GM12878 (cell line): ENCODE measurements around the gene EXD3. TPM values are rescaled to one million over a fixed set of nuclear protein-coding genes. Genes with fewer than 3 reads are reported as not detected.

ENCODE experiments used
- BCL11A ChIP-seq: IDR thresholded peaks from 2 replicates; pipeline ENCODE4 v1.6.1; 2011; ENCODE audit warnings: low read depth, low read length
- CBFB ChIP-seq: IDR thresholded peaks from 2 replicates; pipeline ENCODE4 v1.6.1; 2016; ENCODE audit warnings: antibody characterized with exemption, low read depth
- CHD2 ChIP-seq: IDR thresholded peaks from 2 replicates; pipeline ENCODE4 v1.6.1; 2011; ENCODE audit warnings: low read depth, low read length, improper control_type of control experiment, borderline replicate concordance
- CREB1 ChIP-seq: IDR thresholded peaks from 2 replicates; pipeline ENCODE4 v1.6.1; 2012; ENCODE audit warnings: low read depth, mild to moderate bottlenecking, inconsistent platforms
- CREM ChIP-seq: IDR thresholded peaks from 2 replicates; pipeline ENCODE4 v1.6.1; 2014; ENCODE audit warnings: antibody characterized with exemption, low read depth
- EED ChIP-seq: sonication (generic); IDR thresholded peaks from 2 replicates; pipeline ENCODE4 v1.6.1; 2016; ENCODE audit warnings: antibody characterized with exemption, low read depth
- GABPA ChIP-seq: IDR thresholded peaks from 2 replicates; pipeline ENCODE4 v1.6.1; 2014; ENCODE audit warnings: antibody characterized with exemption, low read depth, mild to moderate bottlenecking, inconsistent platforms
- GATAD2B ChIP-seq: fragments of 450-650 bp; conservative IDR thresholded peaks from 2 replicates; pipeline ENCODE4 v1.6.1; 2017; ENCODE audit warnings: low read depth, mild to moderate bottlenecking, moderate library complexity
- KAT2A ChIP-seq: conservative IDR thresholded peaks from 2 replicates; pipeline ENCODE4 v1.6.1; 2011; ENCODE audit warnings: low read depth, low read length; ENCODE audit not compliant: control insufficient read depth
- MLLT1 ChIP-seq: fragments of 450-650 bp; IDR thresholded peaks from 2 replicates; pipeline ENCODE4 v1.6.1; 2016; ENCODE audit warnings: mild to moderate bottlenecking
- MXI1 ChIP-seq: fragments of 150-350 bp; IDR thresholded peaks from 2 replicates; pipeline ENCODE4 v1.6.1; 2011; ENCODE audit warnings: low read depth, mild to moderate bottlenecking, inconsistent platforms, low read length, improper control_type of control experiment
- NBN ChIP-seq: fragments of 450-650 bp; IDR thresholded peaks from 2 replicates; pipeline ENCODE4 v1.6.1; 2016
- POLR2A ChIP-seq: IDR thresholded peaks from 2 replicates; pipeline ENCODE4 v1.6.1; 2011; ENCODE audit warnings: low read depth, mild to moderate bottlenecking, low read length
- SP1 ChIP-seq: IDR thresholded peaks from one replicate; pipeline ENCODE4 v1.6.1; 2011; ENCODE audit warnings: low read depth, low read length
- STAT1 ChIP-seq: fragments of 450-650 bp; conservative IDR thresholded peaks from 2 replicates; pipeline ENCODE4 v1.6.1; 2014; ENCODE audit warnings: antibody characterized with exemption, mild to moderate bottlenecking
- TARDBP ChIP-seq: IDR thresholded peaks from 2 replicates; pipeline ENCODE4 v1.6.1; 2016; ENCODE audit warnings: borderline replicate concordance
- TCF12 ChIP-seq: IDR thresholded peaks from 2 replicates; pipeline ENCODE4 v1.6.1; 2011; ENCODE audit warnings: low read depth, mild to moderate bottlenecking, low read length
- ZBTB33 ChIP-seq: fragments of 450-650 bp; IDR thresholded peaks from 2 replicates; pipeline ENCODE4 v1.6.1; 2017; ENCODE audit warnings: mild to moderate bottlenecking
- ZNF207 ChIP-seq: fragments of 450-650 bp; IDR thresholded peaks from 2 replicates; pipeline ENCODE4 v1.6.1; 2014; ENCODE audit warnings: antibody characterized with exemption, mild to moderate bottlenecking, borderline replicate concordance
- ZNF24 ChIP-seq: fragments of 450-650 bp; IDR thresholded peaks from 2 replicates; pipeline ENCODE4 v1.6.1; 2017; ENCODE audit warnings: antibody characterized with exemption, mild to moderate bottlenecking
- ZSCAN29 ChIP-seq: fragments of 450-650 bp; IDR thresholded peaks from 2 replicates; pipeline ENCODE4 v1.6.1; 2017; ENCODE audit warnings: mild to moderate bottlenecking, moderate library complexity
- polyA plus RNA-seq, 11 experiments: library from polyadenylated mRNA; depleted of rRNA in 4 of 11; unstranded in 6 of 11; stranded (reverse) in 5 of 11; fragments of >200 nt; fragmentation: Nextera tagmentation in 4 of 11; fragmentation: Illumina TruSeq in 1 of 11; extraction: Ambion mirVana in 4 of 11; extraction: Trizol in 1 of 11; gene quantifications; 1 replicate in 1 of 11; 2 replicates in 10 of 11; pipeline versions ENCODE4 v1.2.1 to v1.2.3, GENCODE V29; 2011 to 2016; ENCODE audit warnings: inconsistent platforms in 2 of 11, missing spikeins in 2 of 11, low read depth in 1 of 11
- total RNA-seq, 4 experiments: library from RNA; depleted of rRNA in 3 of 4; stranded (reverse); fragments of >200 nt in 3 of 4; fragmentation: Illumina TruSeq in 1 of 4; extraction: Trizol in 1 of 4; gene quantifications; 2 replicates each; pipeline versions ENCODE4 v1.2.1 to v1.2.3, GENCODE V29; 2013 to 2021
- TF ChIP-seq, protein P1 (sequence below): fragments of 450-650 bp; IDR thresholded peaks from 2 replicates; pipeline ENCODE4 v1.6.1; 2018; ENCODE audit warnings: borderline replicate concordance, mild to moderate bottlenecking; ENCODE audit not compliant: partially characterized antibody

EXD3 gene
- total and polyA plus RNA-seq, 10 of the 15 experiments (the other 5 are each of a cell fraction or from before 2014, with no cell fraction given) = 0.21 to 7.1 (median 3.6) TPM

- TF ChIP-seq TARDBP (no peak), POLR2A (no peak), KAT2A (no peak), NBN (0 out of 2 replicates have a peak, but pooled peaks have one; percentile 48), ZNF207 (no peak), STAT1 (no peak), GATAD2B (no peak), MLLT1 (peak; percentile 52; the same call in 1 of the 2 replicates), ZSCAN29 (no peak), SP1 (peak; percentile 67), ZNF24 (no peak), CBFB (no peak; the same call in 1 of the 2 replicates), TCF12 (peak; percentile 88), CREB1 (peak; percentile 29; the same call in 1 of the 2 replicates), GABPA (no peak), MXI1 (peak; percentile 51; the same call in 1 of the 2 replicates), BCL11A (0 out of 2 replicates have a peak, but pooled peaks have one; percentile 24), ZBTB33 (0 out of 2 replicates have a peak, but pooled peaks have one; percentile 43), CREM (peak; percentile 40; the same call in 1 of the 2 replicates), CHD2 (peak; percentile 53; the same call in 1 of the 2 replicates), EED (0 out of 2 replicates have a peak, but pooled peaks have one; percentile 20)
- TF ChIP-seq, protein P1, sequence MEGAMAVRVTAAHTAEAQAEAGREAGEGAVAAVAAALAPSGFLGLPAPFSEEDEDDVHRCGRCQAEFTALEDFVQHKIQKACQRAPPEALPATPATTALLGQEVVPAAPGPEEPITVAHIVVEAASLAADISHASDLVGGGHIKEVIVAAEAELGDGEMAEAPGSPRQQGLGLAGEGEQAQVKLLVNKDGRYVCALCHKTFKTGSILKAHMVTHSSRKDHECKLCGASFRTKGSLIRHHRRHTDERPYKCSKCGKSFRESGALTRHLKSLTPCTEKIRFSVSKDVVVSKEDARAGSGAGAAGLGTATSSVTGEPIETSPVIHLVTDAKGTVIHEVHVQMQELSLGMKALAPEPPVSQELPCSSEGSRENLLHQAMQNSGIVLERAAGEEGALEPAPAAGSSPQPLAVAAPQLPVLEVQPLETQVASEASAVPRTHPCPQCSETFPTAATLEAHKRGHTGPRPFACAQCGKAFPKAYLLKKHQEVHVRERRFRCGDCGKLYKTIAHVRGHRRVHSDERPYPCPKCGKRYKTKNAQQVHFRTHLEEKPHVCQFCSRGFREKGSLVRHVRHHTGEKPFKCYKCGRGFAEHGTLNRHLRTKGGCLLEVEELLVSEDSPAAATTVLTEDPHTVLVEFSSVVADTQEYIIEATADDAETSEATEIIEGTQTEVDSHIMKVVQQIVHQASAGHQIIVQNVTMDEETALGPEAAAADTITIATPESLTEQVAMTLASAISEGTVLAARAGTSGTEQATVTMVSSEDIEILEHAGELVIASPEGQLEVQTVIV = no peak
These were observed 38.9 kb upstream of the EXD3 start (continued) for GRCh38 chr9:137461663-137462395.
